HG03571 (cell line): ENCODE measurements around the gene BRD3OS.

Experiments used
- ATAC-seq: cut with Tn5 transposase; IDR thresholded peaks from one replicate; pipeline ENCODE4 v1.9.1; 2021; ENCODE audit not compliant: unreplicated experiment

The BRD3OS gene

DNA sequence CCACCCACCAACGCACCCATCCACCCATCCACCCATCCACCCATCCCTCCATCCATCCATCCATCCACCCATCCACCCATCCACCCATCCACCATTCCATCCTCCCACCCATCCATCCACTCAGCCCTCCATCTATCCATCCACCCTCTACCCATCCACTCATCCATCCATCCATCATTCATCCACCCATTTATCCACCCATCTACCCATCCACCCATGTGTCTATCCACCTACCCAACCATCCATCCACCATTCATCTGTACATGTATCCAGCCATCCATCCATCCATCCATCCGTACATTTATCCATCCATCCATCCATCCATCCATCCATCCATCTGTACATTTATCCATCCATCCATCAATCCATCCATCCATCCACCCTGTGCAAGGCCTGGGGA is 22.0 kb upstream of the BRD3OS start:
- ATAC-seq, result no peak

DNA sequence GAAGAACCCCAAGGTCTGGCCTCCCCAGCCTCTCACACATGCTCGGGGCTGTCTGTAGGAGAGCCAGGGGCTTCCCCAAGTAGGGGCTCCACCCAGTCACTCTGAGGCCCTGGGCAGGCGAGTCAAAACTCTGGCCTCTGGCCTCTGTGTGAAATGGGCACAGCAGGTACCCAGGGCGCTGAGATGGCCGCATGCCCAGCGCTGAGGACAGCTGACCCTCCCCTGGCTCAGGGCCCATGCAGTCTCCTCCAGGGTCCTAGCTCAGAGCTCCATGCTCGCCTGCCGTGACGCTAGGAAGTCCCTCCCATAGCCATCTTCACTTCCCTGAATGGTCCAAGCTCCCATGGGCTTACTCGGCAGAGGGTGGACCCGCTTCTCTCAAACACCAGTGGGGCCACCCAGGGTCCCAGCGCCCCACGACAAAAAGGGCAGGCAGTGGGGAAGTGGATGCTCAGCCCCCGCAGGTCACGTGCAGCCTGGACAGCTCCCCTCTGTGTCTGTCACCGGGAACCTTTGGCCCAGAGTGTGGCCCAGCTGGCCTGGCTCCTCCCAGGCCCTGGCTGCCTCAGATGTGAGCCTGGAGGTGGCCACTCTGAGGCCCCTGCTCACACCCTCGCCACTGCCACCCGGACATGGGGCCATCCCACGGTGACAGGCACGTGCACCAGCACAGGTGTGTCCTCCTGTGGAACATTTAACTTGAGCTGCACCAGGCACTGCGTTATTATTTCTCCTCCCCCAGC is 21.0 kb upstream of the BRD3OS start:
- no peak for ATAC-seq

DNA sequence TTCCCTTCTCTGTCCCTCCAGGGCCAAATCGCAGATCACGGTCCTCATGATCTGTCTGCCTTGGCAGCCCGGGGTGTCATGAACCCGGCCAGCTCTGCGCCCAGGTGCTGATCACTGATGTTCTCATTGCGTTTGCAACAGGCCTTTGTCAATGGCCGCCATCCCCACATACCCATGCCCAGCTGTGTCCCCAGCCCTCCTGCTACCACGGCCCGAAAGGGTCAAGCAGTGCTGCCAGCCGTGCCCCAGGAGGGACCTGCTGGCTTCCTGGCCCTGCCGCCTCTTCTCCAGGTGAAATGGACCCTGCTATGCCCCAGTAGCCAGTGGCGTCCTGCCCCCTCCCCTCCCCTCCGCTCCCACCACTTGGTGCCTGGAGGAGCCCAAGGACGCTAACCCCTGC is 20.4 kb upstream of the BRD3OS start:
- ATAC-seq, result no peak

DNA sequence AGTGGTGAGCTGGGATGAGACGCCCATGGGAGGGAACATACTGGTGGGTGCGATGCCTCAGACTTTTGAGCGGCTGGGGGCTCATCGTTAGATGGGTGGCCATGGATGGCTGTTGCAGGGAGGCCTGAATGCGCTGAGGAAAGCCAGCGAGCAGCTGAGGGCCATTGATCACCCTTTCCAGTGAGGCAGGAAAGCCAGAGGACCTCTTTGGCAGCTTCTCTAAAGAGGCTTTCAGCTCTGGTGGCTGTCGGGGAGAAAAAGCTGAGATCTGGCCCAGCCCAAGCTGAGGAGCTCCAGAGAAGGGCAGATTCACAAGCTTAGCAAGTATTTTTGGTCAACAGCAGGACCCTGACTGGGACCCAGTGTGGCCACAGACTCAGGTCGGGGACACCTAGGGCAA is 19.9 kb upstream of the BRD3OS start:
- no peak for ATAC-seq

DNA sequence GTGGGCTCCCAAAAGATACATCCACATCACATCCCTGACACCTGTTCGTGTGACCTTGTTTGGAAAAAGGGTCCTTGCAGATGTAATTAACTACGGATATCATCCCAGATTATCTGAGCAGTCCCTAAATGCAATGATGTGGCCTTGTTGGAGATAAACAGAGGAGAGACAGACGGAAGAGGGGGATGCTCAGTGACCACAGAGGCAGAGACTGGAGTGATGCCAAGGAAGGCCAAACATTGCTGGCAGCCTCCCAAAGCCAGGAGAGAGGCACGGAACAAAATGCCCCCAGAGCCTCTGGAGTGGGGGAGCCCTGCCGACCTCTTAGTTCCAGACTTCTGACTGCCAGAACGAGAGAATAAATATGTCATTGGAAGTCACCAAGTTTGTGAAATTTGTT is 18.1 kb upstream of the BRD3OS start:
- ATAC-seq, result no peak

DNA sequence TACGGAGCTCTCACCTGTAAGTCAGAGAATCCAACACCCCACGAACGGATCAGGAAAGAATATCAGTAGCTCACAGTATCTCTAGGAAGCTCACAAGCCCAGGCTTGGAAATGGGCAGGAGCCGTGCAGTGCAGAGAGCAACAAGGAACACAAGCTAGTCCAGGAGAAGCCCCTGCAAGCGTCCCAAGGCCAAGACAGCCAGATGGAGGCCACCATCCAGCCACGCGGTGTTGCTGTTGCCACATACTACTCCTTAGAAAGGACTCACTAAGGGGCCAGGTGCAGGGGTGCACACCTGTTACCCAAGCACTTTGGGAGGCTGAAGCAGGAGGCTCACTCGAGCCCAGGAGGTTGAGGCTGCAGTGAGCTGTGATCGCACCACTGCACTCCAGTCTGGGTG is 17.7 kb upstream of the BRD3OS start:
- ATAC-seq, result no peak

DNA sequence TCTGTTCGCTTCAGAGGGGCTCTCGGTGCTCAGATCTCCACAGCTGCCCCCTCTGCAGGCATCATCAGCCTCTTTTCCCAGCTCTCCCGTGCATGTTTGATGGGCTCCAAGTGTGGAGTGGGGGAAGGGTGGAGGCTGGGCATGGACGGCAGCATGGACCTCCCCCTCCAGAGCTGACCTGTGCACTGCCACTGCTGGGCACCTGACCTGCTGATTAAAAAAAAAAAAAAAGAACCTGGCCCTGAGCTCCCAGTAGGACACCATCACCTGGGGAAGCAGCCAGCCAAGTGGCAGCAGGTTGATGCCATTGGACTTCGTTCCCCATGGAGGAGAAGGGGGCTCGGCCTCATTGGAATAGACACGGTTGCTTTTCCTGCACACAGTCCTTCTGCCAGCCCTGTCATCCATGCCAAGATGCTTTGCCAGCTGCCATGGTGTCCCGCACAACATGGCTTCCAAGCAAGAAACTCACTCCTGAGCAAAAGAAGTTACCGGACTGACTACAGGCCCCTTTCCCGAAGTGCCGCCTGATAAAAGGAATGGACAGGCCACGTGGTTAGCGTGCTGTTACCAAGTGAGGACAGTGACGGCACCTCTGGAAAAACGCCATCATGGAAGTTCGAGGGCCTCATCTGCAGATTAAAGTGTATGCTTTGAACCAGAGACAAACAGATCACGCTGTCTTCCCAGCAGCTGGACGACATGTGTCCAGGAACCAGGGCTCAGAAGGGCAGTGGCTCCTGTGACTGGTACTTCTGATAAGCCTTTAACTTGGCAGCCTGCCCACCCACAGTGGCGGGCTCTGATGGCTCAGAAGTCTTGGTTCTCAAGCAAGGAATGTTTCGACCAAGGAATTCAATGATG is 14.7 kb upstream of the BRD3OS start:
- ATAC-seq, result no peak

DNA sequence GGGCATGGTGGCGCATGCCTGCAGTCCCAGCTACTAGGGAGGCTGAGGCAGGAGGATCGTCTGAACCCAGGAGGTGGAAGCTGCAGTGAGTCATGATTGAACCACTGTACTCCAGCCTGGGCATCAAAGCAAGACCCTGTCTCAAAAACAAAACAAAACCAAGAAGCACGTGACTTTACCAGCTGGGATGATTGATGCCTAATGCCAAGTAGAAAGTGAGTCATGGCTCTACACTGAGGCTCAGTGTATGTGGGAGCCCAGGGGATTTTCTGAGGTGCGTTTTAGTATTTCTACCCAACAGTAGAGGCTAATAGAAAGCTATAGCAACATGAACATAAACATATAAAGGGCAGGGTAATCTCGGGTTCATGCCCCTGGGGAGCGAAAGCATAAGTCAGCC is 13.9 kb upstream of the BRD3OS start:
- ATAC-seq, result no peak

DNA sequence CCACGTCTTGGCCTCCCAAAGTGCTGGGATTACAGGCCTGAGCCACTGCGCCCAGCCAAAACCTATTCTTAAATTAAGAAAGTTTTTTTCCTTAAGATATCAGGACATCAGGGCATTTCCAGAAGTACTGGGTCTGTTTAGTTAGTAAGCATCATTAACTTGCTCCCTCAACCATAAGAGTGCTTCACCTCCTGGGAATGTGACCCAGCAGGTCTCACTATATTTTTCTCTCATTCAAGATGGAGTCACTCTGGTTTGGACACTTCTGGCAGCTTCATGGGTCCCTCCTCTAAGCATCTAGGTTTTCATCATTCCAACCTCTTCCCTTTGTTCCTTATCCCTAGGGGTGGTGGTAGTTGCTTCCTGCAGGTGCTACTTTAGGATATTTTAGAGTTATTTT is 10.3 kb upstream of the BRD3OS start:
- ATAC-seq, result no peak

DNA sequence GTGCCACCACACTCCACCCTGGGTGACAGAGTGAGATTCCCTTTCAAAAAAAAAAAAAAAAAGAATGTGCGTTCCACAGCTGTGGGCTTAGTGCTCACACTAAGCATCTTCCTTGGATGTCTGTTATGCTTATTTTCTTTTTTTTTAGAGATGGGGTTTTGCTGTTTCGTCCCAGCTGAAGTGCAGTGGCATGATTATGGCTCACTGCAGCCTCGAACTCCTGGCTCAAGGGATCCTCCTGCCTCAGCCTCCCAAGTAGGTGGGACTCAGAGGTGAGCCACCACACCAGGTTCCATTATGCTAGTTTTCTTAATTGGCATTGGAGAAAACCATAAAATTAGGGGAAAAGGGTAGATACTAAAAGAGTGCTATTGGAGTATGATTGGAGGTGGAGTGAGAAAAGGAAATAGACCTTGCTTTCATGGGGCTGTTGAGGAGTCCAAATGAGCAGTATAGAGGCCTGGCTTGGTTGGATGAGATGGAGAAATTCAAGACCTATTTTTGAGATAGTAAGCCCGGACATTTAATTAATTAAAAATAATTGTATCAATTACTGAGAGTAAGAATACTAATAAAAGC is 978 bp upstream of the BRD3OS start:
- ATAC-seq, result no peak

DNA sequence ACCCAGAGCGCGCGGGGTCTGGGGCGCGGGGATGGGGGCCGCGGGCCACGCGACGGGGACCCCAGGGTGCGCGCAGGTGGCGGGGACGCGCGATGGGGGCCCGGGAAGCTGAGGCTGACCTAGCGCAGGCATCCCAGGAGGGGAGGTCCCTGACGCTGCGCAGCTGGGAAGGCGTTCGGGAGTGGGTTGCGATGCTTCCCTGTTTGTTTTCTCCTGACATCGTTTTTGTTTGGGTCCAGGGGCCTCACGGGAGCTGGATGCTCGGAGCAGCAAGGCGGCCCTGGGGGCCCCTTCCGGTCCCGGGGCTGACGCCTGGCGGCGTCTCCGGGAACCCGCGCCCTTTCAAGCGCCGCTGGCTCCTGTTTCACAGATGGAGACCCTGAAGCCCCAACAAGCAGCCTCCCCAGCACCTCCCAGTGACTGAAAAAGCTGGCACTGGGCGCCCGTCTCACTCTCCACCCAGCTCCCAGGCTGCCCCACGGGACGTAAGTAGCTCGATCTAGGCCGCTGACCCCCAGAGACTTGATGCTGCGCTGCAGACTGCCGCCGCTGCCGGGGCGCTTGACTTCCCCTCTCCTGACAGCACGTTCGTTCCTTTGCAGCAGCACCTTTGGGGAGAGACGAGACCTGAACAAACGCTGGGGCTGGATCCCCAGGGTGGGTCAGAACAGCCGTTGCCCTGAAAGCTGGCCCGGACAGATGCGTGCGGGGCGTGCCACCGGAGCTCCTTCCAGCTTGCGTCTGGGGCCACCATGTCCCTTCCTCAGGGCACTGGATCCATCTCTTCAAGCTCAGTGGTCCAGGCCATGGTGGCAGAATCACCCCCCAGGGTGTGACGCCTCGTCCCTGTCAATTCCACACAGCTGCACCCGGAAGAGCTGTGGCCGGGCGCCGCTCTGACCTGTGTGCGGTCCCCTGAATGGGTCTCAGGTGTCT is 593 bp downstream of the BRD3OS start:
- peak; percentile 31 for ATAC-seq

DNA sequence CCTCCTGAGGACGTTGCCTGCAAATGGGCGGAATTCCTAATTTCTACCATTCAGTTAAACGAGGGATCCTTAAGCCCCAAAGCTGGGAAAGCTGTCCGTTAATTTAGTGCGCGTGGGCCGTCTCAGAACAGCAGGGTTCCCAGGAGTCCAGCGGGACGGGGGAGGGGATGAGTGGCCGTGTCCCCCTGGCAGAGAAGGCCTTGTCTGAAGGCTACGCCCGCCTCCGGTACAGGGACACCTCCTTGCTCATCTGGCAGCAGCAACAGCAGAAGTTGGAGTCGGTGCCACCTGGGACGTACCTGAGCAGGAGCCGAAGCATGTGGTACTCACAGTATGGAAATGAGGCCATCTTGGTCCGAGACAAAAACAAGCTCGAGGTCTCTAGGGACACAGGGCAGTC is 1.3 kb downstream of the BRD3OS start:
- no peak for ATAC-seq

DNA sequence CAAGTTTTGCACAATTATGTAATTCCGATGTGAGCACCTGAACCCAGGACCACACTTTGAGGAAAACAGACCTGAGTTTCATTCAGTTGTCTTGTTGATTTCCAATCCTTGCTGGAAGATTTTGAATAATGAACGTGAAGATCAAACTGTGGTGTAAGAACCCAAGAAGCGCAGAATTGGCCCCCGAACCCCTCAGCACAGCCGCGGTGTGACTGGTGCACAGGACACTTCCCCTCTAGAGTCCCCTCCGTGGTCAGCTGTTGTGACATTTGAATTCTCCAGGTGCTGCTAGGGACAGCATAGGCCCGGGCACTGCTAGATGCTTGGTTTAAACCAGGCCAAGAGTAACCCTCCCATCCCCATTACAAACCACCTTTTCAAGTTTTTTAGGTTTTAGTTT is 1.7 kb downstream of the BRD3OS start:
- no peak for ATAC-seq

DNA sequence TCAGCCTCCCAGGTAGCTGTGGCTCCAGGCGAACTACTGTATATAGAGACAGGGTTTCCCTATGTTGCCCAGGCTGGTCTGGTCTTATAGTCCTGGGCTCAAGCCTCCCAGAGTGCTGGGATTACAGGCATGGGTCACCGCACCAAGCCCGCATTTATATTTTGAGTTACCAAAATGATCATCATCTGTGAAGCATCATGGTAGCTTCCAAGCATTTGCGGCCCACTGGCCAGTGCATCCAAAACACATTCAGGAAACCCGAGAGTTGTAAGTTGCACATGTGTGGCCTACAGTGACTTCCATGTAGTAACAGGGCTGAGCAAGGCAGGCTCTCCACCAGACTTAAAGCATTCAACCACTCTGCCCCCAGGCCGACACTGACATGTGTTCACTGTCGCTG is 2.3 kb downstream of the BRD3OS start:
- ATAC-seq, result no peak

DNA sequence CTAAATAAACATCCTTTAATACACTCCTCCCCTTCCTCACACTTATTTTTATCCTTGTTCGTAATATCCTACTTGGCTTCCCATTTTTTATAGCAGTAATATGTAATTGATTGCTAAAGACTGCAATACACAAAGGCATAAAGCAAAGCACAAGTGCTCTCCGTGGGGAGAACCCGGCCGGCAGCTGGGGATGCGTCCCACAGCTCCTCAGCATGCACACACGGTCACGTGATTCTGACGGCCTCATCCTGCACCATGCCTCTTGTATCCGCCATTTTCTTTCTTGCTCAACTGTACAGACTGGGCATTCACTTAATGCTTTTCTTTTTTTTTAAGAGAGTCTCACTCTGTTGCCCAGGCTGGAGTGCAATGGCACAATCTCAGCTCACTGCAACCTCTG is 2.8 kb downstream of the BRD3OS start:
- no peak for ATAC-seq

DNA sequence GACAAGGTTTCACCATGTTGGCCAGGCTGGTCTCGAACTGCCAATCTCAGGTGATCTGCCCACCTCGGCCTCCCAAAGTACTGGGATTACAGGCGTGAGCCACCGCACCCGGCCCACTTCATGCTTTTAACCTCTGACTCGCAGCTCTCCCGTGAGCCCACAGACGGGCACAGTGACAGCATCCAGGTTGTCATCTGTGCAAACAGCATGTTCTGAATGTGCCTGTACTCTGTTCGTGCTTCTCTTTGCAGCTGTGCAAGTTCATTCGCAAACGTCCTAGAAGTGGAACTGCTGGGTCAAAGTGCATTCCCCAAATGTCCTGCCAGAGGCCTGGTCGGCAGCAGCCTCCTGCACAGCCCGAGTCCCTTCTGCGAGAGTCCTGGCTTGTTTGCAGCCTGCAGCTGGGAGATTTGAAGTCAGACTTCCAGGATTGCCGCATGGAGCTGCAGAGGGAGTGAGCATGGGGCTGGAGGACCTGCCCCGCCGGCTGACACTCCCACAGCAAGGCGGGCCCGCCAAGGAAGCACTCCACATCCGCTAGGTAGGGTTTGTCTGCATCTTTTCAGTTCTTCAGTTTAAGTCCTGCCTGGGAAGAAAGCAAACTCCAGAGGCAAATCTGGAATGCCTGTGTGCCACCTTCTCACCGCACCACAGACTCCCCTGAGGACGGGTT is 3.4 kb downstream of the BRD3OS start:
- ATAC-seq, result no peak

DNA sequence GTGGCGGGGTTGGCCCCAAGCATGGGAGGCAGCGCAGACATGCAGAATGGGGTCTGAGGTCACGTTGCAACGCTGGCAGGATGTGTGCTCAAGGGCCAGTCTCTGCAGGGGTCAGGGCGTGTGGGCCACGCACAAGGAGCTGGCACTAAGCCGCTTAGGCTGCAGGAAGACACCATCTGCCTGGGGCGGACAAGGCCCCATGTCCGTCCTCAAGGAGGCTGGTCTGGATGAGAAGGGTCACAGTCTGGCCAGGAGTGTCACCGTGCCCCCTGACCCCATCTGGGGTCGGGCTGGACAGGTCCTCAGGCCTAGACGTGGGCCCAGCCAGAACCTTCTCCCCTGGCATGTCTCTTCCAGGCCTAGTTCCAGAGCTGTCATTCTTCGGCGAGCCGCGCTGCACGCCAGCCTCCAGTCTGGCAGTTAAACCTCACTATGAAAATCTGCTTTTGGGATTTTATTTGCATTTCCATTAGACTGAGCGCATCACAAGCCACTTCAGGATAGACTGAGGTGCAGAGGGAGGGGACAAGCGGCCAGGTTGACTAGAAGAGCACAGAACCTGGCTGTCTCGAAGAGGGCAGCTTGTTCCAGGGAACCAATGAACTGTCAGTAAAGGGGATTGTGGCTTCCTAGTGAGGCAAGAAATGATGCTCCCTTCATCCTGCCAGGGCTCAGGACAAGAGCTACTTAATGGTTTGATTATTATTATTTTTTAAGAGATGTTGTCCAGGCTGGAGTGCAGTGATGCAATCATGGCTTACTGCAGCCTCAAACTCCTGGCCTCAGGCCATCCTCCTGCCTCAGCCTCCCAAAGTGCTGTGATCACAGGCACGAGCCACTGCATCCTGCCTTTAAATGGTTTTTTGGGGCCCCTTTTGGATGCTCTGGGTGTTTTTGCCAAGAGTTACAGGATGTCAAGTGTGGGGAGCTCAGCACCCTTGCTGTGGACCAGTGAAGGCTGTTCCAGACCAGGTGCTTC is 4.3 kb downstream of the BRD3OS start:
- no peak for ATAC-seq

DNA sequence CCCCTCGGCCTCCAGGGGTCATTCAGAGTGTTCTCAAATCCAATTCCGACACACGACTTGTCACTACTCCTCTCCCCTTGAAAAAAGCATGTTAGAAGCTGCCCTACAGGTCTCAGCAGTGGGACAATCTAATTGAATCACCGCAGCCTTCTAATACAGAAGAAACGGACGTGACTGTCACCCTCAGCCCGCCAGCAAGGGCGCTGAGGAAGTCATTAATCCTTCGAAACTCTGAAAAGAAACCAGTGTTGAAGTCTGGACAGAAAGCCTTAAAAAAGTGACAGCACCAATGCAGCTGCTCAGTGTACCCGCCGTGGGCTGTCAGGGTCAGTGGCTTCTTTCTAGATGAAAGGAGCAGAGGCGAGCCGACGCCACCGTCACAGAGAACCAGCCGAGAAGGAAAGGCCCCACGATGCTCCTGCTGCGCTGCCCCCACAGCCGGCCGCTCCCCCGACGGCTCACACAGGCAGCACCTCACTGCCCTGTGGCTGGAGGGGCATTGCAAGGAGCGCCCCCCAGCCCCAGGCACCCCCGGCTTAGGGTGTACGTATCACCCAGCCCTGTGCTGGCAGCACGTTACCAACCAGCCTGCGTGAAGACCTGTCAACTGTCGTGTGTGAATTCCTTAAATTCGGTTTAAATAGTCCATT is 5.7 kb downstream of the BRD3OS start:
- ATAC-seq, result no peak

DNA sequence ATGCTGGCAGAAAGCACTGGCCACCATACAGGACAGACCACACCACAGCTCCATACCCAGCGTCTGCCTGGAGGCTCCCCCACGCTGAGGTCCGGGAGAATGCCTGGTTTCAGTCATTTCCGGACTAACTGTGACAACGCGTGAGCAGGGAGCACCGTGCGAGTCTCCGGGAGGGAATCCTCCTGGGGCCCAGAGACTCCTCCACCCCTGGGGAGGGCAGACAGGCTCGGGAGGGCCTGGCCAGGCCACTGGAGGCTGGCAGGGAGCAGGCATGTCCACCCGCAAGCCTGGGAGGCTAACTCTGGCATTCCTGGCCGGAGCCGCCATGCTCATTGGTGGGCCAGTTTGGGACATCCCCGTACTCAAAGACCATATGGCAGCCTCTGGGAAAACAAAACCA is 6.5 kb downstream of the BRD3OS start:
- no peak for ATAC-seq
